Hepatocyte (in vitro differentiated cells): ENCODE data around the gene ITPR2.

Source experiments
- EZH2 ChIP-seq: fragments of 200-600 bp; sonication (generic); IDR thresholded peaks from 2 replicates; pipeline ENCODE4 v1.6.1; 2016; ENCODE audit warnings: antibody characterized with exemption, mild to moderate bottlenecking, borderline replicate concordance
- TF ChIP-seq, protein P1 (sequence below): fragments of 200-600 bp; sonication (generic); IDR thresholded peaks from 2 replicates; pipeline ENCODE4 v1.5.1; 2016; ENCODE audit warnings: antibody characterized with exemption, mild to moderate bottlenecking; ENCODE audit not compliant: poor library complexity

DNA sequence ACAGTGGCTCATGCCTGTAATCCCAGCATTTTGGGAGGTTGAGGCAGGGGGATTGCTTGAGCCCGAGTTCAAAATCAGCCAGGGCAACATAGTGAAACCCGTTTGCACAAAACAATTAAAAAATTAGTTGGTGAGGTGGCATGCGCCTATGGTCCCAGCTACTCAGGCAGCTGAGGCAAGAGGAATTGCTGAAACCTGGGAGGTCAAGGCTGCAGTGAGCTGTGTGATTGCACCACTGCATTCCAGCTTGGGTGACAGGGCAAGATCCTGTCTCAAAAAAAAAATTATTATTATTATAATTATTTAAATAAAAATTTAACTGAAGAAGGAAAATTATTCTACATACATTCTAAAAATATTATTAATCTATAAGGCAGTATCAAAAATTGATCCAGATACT is 164.1 kb downstream of the ITPR2 start:
- TF ChIP-seq, protein P1, sequence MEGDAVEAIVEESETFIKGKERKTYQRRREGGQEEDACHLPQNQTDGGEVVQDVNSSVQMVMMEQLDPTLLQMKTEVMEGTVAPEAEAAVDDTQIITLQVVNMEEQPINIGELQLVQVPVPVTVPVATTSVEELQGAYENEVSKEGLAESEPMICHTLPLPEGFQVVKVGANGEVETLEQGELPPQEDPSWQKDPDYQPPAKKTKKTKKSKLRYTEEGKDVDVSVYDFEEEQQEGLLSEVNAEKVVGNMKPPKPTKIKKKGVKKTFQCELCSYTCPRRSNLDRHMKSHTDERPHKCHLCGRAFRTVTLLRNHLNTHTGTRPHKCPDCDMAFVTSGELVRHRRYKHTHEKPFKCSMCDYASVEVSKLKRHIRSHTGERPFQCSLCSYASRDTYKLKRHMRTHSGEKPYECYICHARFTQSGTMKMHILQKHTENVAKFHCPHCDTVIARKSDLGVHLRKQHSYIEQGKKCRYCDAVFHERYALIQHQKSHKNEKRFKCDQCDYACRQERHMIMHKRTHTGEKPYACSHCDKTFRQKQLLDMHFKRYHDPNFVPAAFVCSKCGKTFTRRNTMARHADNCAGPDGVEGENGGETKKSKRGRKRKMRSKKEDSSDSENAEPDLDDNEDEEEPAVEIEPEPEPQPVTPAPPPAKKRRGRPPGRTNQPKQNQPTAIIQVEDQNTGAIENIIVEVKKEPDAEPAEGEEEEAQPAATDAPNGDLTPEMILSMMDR, result no peak
- TF ChIP-seq EZH2, result no peak
